Stimulated activated naive CD8-positive, alpha-beta T cell treated with anti-CD3 and anti-CD28 coated beads, Interleukin-15, Interleukin-2, amounts not matched to agents 100 U/mL and 50 U/mL, for 24 hours (primary cell): ENCODE data around the gene ZNF519.
"Not testable (repeated sequence)": the region's sequence is repeated elsewhere in the genome, so short reads cannot be mapped to it uniquely, and the experiment has no call there.

Experiments
- ATAC-seq: fragments of 150-1000 bp; cut with Tn5 transposase; one replicate; pipeline ENCODE4 v1.10.0; 2021
- DNase-seq: peaks from one replicate; pipeline ENCODE4 v3.0.0; 2021

Gene ZNF519

DNA sequence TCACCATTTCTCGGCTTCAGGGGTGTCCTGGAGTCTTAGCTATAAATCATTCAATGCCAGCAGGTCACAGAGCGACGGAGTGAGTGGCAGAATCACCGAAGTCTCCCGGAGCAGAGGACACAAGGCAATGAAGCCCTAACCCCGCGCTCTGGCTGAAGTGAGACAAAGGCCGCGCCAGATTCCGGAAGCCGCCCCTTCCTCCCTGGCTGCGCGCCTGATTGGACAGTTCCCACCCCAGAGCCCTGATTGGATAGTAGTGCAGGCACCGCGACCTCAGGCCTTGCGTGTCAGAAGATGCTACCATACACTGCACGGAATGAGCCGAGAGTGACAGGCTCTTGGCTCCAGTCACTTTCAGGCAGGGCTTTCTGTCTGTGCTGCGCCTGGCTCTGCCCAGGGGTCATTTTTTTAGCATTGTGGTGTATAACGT lies at the start of gene ZNF519:
ZNF519 (minus strand) TSS at position 165 of the 430 bp plus-strand sequence; CDS start at position 7, 158 bp downstream.
- DNase-seq = peak; percentile 85

DNA sequence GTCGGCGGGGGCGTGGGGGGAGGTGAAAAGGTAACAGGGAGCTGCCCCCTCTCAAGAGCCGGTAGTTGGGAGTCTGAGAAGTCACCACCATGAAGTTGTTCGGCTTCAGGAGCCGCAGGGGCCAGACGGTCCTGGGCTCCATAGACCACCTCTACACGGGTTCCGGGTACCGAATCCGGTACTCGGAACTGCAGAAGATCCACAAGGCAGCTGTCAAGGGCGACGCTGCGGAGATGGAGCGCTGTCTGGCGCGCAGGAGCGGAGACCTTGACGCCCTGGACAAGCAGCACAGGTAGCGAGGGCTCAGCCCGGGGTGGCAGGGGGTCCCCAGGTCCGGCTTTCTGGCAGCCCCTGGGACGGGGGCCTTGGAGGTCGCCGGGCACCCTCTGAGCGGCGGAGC lies 47.1 kb upstream of the ZNF519 start:
- DNase-seq (peak; percentile 17), ATAC-seq (no peak)

More for the DNA sequence above, at the start of gene ZNF519:
- ATAC-seq = peak; percentile 100

DNA sequence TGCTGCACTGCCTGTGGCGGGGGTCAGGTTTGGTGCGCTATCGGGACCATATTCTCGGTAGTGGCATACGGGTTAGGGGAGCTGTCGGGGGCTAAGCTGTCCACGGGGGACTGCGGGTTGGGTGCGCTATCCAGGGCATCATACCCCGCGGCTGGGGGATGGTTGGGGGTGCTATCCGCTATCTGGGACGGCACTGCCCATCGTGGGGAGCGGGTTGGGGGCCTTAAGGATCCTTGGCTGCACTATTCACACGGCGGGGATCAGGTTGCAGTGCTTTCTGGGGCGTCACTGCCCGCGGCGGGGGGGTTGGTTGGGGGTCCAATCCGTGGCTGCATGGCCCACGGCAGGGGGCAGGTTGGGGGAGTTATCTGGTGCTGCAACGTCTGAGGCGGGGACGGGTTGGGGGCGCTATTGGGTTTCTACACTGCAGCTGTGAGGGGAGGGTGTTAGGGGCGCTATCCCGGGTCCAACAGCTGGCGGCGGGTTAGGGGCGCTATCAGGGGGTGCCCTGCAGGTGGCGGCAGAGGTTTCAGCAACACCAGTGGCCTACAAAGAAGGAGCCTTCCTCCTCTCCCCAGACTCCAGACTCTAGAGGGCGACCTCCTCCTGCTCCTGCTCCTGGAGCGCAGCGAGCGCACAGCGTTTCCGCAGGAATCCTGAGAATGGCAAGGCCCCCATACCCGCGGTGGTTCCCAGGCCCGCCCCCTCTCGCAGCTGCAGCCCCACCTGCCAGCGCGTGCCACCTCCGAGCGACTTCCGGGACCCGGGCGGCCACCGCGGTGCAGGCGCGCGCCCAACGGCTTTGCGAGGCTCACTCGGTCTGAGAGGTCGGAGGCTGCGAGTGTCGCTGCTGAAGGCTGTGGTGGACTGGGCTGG lies 46.3 kb upstream of the ZNF519 start:
- DNase-seq (peak; percentile 84), ATAC-seq (peak; percentile 92)

DNA sequence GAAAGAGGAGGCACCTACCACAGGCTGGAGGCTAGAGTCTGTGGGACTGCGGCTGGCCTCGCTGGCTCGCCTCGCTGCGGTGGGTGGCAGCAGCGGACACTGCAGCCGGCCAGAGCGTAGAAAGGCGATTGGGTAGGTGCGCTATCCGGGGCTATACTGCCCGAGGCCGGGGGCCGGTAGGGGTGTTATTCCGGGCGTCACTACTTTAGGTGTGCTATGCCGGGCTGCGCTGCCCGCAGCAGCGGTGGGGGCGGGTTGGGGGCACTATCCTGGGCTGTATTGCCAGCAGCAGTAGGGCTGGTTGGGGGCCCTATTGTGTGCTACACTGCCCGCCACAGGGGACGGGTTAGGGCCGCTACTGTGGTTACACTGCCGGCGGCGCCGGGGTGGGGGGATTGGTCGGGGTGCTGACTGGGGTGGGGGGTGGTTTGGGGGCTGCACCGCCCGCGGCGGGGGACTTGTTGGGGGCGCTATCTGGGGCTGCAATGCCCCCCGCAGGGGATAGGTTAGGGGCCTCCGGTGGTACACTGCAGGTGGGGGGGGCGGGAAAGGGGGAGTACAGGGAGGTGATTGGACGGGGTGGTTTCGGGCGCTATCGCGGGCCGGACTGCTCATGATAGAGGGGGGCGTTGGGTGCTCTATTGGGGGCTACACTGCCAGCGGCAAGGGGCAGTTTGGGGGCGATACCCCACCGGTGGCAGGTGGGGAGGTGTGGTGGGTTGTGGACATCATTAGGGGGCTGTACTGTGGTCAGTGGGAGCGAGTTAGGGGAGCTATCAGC lies 45.5 kb upstream of the ZNF519 start:
- not testable (repeated sequence) for ATAC-seq, DNase-seq

DNA sequence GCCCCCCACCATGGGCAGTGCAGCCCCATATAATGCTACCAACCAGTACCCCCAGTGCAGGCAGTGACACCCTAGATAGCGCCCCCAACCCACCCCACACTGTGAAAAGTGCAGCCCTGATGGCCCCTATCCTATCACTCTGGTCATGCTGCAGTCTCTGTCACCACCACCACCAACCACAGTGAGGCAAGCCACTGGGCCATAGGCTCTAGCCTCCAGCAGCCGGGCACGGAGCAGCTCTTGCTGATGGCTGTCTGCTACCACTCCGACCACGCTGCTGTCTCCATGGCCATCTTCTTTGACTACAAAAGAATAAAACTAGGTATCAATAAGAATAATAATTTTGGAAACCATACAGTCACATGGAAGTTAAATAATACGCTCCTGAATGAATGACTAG lies 43.2 kb upstream of the ZNF519 start:
- DNase-seq, ATAC-seq: not testable (repeated sequence)

DNA sequence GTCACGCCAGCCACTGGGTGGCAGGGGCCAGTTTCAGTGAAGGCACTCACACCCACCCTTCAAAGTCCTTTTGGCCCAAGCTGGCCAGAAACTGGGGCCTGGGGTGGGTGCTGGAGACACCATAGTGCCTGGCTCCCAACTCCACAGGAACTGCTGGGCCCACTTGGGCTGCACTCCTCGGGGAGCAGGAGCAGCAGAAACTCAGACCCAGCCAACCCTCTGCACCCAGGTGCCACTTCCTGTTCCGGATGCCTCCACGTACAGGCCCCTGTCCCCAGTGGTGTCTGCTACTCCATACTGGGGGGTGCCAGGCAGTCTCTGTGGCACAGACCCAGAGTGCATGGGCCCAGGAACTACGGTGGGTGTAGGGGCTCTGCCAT lies 42.5 kb upstream of the ZNF519 start:
- ATAC-seq = no peak
- DNase-seq = no peak

DNA sequence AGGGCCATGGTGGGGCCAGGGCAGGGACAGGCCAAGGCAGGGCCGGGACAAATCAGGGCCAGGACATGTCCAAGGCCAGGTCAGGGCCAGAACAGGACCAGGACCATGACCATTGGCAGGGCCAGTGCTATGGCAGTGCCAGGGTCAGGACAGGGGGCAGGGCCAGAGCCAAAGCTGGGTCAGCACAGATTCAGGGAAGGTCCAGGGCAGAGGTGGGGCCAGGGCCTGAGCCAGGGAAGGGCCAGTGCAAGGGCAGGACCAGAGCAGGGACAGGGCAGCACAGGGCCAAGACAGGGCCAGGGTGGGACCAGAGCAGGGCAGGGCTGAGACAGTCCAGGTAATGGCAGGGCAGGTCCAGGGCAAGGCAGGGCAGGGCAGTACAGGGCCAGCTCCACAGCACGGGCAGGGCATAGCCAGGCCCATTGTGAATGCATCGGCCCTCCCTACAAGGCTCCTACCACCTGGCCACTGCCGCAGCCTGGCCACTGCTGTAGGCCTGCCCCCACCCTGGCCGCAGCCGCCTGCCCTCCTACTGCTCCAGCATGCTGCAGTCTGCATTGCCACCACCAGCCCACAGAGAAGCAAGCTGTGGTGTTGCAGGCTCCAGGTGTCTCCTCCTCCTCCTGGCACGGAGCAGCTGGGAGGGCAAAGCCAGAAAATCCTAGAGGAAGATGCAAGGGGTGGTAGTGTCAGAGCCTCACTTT lies 41.9 kb upstream of the ZNF519 start:
- not testable (repeated sequence) for ATAC-seq, DNase-seq

DNA sequence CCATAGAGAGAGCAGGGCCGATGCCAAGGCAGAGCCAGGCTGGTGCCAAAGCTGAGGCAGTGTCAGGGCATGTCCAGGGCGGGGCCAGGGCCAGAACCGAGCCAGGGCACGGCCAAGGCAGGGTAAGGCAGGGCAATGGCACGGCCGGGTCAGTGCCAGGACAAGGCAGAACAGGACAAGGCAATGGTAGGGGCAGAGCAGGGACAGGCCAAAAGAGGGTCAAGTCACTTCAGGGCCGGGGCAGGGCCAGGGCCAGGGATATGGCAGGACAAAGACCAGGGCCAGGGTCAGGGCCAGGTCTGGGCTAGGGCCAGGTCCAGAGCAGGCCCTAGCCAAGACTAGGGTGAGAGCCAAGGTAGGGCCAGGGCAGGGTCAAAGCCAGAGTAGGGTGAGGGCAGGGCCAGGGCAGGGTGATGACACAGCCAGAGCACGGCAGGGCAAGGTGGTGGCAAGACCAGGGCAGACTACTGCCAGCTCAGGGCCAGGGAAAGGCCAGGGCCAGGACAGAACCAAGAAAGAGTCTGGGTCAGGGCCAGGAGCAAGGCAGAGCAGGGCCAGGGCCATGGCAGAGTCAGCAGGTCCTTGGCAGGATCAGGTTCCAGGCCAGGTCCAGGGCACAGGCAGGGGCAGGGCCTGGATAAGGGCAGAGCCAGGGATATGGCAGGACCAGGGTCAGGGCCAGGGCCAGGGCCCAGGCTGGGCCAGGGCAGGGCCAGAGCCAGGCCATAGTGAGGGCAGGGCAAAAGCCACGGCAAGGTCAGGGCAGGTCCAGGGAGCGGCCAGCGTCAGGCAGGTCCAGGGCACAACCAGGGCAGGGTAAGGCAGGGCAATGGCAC lies 41.1 kb upstream of the ZNF519 start:
- DNase-seq, ATAC-seq: not testable (repeated sequence)

DNA sequence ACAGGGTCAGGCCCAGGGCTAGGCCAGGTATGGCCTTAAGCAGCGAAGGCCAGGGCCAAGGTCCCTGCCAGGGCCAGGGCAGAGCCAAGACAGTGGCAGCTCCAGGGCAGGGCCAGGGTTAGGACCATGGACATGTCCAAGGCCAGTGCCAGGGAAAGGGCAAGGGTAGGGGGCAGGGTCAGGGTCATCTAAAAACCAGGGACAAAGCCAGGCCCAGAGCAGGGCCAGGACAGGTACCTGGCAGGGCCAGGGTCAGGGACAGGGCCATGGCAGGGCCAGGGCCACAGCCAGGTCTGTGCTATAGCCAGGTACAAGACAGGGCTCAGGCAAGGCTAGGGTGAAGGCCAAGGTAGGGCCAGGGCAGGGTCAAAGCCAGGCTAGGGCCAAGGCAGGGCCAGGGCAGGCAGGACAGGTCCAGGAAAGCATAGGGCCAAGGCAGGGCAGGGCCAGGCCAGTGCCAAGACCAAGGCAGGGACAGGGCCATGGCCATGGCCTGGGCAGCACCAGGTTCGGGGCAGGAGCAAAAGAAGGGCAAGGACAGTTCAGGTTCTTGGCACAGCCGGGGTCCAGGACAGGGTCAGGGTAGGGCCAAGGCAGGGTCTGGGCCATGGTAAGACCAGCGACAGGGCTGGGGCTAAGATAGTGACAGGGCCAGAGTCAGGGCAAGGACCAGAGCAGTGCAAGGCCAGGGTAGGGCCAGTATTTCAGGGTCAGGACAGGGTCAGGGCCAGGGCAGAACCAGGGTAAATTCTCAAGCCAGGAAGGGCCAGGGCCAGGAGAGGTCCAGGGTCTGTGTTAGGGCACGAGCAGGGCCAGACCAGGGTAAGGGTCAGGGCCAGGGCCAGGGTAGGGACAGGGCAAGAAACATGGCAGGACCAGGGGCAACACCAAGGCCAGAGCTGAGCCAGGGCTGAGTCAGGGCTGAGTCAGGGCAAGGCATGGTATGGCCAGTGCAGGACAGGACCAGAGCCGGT lies 40.2 kb upstream of the ZNF519 start:
- ATAC-seq, DNase-seq: not testable (repeated sequence)

DNA sequence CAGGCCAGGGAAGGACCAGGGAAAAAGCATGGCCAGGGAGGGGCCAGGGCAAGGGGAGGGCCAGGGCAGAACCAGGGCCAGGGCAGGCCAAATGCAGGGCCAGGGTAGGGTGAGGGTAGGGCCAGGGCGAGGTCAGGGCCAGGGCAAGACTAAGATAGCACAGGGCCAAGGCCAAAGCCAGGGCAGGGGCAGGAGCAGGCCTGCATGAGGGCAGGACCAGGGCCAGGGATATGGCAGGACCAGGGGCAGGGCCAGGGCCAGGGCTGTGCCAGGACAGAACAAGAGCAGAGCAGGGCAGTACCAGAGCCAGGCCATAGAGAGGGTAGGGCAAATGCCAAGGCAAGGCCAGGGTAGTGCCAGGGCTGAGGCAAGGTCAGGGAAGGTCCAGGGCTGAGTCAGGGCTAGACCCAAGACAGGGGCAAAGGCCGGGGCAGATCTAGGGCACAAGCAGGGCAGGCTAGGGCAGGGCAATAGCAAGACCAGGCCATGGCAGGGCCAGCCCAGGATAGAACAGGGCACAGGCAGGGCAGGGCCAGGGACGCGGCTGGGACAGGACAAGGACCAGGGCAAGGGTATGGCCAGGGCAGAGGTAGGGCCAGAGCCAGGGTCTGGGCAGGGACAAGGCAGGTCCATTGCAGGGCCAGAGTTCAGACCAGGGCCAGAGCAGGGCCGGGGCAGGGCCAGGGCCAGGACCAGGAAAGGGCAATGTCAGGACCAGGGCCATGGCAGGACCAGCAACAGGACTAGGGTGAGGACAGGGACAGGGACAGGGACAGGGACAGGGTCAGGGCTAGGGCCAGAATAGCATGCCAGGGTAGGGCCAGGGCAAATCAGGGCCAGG lies 39.3 kb upstream of the ZNF519 start:
- ATAC-seq, DNase-seq: not testable (repeated sequence)

DNA sequence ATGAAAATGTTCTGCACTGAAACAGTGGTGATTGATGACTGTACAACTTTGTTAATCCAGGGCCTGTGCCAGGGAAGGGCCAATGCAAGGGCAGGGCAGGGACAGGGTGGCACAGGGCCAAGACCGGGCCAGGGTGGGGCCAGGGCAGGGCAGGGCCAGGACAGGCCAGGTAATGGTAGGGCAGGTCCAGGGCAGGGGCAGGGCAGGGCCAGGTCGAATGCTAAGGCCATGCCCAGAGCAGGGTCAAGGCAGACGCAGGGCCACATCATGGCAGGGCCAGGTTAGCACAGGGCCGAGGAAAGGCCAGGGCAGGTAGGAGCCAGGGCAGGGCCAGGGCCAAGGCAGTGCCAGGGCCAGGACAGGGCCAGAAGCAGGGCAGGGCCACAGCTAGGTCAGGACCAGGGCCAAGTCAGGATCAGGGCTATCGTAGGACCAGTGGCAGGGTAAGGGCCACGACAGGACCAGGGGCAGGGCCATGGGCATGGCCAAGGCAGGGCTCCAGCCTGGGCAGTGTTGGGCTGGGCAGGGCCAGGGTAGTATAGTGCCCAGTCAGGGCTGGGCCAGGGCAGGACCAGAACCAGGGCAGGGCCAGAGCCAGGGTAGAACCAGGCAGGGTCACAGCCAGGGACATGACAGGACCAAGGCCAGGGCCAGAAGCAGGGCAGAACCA lies 38.3 kb upstream of the ZNF519 start:
- peak; percentile 24 for ATAC-seq
- not testable (repeated sequence) for DNase-seq

DNA sequence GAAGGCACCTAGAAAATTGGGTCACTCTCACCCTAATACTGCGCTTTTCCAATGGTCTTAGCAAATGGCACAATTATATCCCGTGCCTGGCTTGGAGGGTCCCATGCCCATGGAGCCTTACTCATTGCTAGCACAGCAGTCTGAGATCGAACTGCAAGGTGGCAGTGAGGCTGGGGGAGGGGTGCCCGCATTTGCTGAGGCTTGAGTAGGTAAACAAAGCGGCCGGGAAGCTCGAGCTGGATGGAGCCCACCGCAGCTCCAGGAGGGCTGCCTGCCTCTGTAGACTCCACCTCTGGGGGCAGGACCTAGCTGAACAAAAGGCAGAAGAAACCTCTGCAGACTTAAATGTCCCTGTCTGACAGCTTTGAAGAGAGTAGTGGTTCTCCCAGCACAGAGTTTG lies 30.7 kb upstream of the ZNF519 start:
- not testable (repeated sequence) for DNase-seq, ATAC-seq

DNA sequence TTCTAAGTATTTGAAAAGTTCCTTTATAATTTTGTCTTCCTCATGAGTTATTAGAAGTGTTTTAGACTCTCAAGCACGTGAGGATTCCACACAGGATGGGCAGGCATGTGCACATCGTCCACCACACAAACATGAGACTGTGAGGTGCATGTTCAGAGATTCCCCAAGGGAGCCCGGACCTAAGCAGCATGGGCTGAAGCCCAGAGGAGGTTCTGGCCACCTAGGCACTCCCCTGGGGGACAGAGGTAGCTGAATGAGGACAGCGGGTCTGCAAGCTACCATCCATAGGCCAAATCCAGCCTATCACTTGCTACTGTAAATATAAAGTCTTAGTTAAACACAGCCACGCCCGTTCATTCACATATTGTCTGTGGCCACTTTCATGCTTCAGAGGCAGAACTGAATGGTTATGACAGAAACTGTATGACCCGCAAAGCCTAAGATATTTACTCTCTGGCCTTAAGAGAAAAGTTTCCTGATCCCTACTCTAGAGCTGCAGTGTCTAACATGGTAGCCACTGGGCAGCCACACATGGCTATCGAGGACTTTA lies 19.4 kb upstream of the ZNF519 start:
- ATAC-seq, DNase-seq: not testable (repeated sequence)

DNA sequence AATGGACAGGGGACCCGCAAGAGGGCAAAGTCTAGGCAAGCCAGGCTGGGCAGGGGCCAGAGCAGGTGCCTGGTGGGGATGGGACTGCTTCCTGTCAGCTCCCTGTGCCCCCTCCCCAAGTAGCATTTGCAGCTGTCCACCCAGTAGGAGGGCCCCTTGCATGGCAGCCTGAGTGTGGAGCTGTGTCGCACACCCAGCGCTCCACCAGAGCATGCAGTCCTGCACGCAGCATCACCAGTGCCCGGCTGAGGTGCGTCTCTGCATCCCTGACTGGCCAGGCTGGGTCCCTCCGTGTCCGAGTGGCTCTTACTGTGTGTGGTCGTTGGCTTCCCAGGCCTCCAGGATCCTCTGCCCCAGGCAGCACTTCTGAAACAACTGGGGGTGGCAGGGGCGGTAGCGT lies 18.5 kb upstream of the ZNF519 start:
- ATAC-seq, DNase-seq: not testable (repeated sequence)

DNA sequence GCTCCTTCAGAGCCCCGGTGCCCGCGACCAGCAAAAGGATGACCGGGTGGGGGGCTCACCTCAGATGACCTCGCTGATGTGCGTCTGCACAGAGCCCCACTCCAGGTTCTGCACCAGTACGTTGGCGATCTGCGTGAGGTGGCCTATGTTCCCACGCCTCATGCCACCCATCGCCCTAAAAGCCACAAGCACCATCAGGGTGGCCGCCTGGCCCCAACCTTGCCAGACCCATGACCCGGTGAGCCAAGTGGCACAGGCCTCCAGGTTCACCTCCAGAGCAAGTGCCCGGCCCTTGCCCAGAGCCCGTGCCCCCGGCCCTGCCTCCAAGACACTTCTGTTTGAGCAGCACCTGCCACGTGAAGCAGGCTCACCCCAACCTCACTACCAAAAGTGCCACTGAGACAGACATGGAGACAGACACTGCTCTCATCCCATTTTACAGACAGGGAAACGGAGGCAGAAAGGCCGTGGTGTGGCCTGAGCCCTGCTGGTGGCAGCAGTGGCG lies 17.7 kb upstream of the ZNF519 start:
- not testable (repeated sequence) for DNase-seq, ATAC-seq

DNA sequence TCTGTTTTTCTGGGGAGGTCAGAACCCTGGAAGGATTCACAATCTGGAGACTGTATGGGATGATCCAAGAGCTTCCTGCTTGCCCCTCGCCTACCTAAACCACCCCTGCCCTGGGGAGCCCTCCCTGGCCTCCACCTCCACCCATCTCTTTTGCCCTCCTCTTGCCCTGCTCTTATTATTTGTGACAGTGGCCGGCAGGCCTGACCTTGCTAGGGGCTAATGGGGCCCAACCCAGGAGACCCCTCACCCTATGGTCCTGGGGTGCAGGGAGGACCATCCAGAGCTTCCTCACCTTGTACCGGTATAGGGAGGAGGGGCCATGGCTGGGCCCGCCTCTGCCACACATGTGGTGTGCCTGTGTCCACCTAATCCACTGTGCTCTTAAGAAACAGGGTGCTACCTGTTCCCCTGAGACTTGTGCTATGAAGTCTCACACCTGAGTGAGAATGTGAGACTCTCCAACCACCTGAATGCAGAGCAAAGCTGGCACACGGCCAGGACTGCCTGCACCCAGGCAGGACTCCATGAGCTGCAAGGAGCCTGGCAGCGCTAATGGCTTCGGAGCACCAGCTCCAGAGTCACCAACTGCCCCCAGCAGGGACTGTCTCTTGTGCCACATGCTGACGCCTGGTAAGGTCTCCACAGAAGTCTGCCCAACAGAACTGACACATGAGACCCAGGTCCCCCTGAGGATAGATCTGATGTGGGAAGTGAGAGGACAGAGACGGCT lies 17.1 kb upstream of the ZNF519 start:
- not testable (repeated sequence) for DNase-seq, ATAC-seq
